GM12878 (cell line): ENCODE results near the gene HSBP1. TPM values are rescaled to one million over a fixed set of nuclear protein-coding genes. Genes with fewer than 3 reads are reported as not detected.

Experiments
- BHLHE40 ChIP-seq, 2 experiments: fragments of 450-650 bp in 1 of 2; IDR thresholded peaks; 2 replicates each; pipeline ENCODE4 v1.6.1; 2011 to 2017; ENCODE audit warnings: low read depth in 2 of 2, borderline replicate concordance in 1 of 2, improper control_type of control experiment in 1 of 2, low read length in 1 of 2, mild to moderate bottlenecking in 1 of 2
- BRCA1 ChIP-seq: IDR thresholded peaks from 2 replicates; pipeline ENCODE4 v1.6.1; 2011; ENCODE audit warnings: low read depth, low read length, improper control_type of control experiment
- CBFB ChIP-seq: IDR thresholded peaks from 2 replicates; pipeline ENCODE4 v1.6.1; 2016; ENCODE audit warnings: antibody characterized with exemption, low read depth
- CHD2 ChIP-seq: IDR thresholded peaks from 2 replicates; pipeline ENCODE4 v1.6.1; 2011; ENCODE audit warnings: low read depth, low read length, improper control_type of control experiment, borderline replicate concordance
- CREB1 ChIP-seq: IDR thresholded peaks from 2 replicates; pipeline ENCODE4 v1.6.1; 2012; ENCODE audit warnings: low read depth, mild to moderate bottlenecking, inconsistent platforms
- HCFC1 ChIP-seq: fragments of 150-350 bp; IDR thresholded peaks from 2 replicates; pipeline ENCODE4 v1.6.1; 2014; ENCODE audit warnings: low read length
- HDGF ChIP-seq: fragments of 450-650 bp; IDR thresholded peaks from 2 replicates; pipeline ENCODE4 v1.6.1; 2016; ENCODE audit warnings: antibody characterized with exemption
- IKZF1 ChIP-seq: fragments of 450-650 bp; conservative IDR thresholded peaks from 2 replicates; pipeline ENCODE4 v1.6.1; 2017; ENCODE audit warnings: antibody characterized with exemption, mild to moderate bottlenecking
- LARP7 ChIP-seq: fragments of 450-650 bp; IDR thresholded peaks from 2 replicates; pipeline ENCODE4 v1.6.1; 2017; ENCODE audit warnings: mild to moderate bottlenecking
- POLR2A ChIP-seq: IDR thresholded peaks from 2 replicates; pipeline ENCODE4 v1.6.1; 2011; ENCODE audit warnings: low read depth, mild to moderate bottlenecking, low read length
- RAD51 ChIP-seq: fragments of 450-650 bp; IDR thresholded peaks from 2 replicates; pipeline ENCODE4 v1.6.1; 2016; ENCODE audit warnings: moderate library complexity, mild to moderate bottlenecking, inconsistent platforms
- RB1 ChIP-seq: fragments of 450-650 bp; formaldehyde crosslinking; IDR thresholded peaks from 2 replicates; pipeline ENCODE4 v1.6.1; 2017; ENCODE audit warnings: mild to moderate bottlenecking, borderline replicate concordance
- RCOR1 ChIP-seq: conservative IDR thresholded peaks from 2 replicates; pipeline ENCODE4 v1.6.1; 2012; ENCODE audit warnings: low read depth, low read length, improper control_type of control experiment
- RUNX3 ChIP-seq: IDR thresholded peaks from 2 replicates; pipeline ENCODE4 v1.6.1; 2012; ENCODE audit warnings: low read length, inconsistent platforms
- SIX5 ChIP-seq: IDR thresholded peaks from 2 replicates; pipeline ENCODE4 v1.6.1; 2011; ENCODE audit warnings: mild to moderate bottlenecking, low read depth, low read length, moderate library complexity; ENCODE audit not compliant: severe bottlenecking
- SMAD5 ChIP-seq: IDR thresholded peaks from 2 replicates; pipeline ENCODE4 v1.6.1; 2016; ENCODE audit warnings: antibody characterized with exemption, low read depth
- SPI1 ChIP-seq: IDR thresholded peaks from 2 replicates; pipeline ENCODE4 v1.6.1; 2011; ENCODE audit warnings: low read depth, mild to moderate bottlenecking, low read length, moderate library complexity, borderline replicate concordance; ENCODE audit not compliant: insufficient read depth
- STAT3 ChIP-seq: IDR thresholded peaks from 2 replicates; pipeline ENCODE4 v1.6.1; 2011; ENCODE audit warnings: low read depth, low read length, improper control_type of control experiment
- TAF1 ChIP-seq: IDR thresholded peaks from 2 replicates; pipeline ENCODE4 v1.6.1; 2011; ENCODE audit warnings: mild to moderate bottlenecking, low read depth, low read length, borderline replicate concordance
- TARDBP ChIP-seq: IDR thresholded peaks from 2 replicates; pipeline ENCODE4 v1.6.1; 2016; ENCODE audit warnings: borderline replicate concordance
- YY1 ChIP-seq: IDR thresholded peaks from 2 replicates; pipeline ENCODE4 v1.6.1; 2011; ENCODE audit warnings: low read depth, mild to moderate bottlenecking, low read length
- polyA plus RNA-seq, 11 experiments: library from polyadenylated mRNA; depleted of rRNA in 4 of 11; unstranded in 6 of 11; stranded (reverse) in 5 of 11; fragments of >200 nt; fragmentation: Nextera tagmentation in 4 of 11; fragmentation: Illumina TruSeq in 1 of 11; extraction: Ambion mirVana in 4 of 11; extraction: Trizol in 1 of 11; gene quantifications; 1 replicate in 1 of 11; 2 replicates in 10 of 11; pipeline versions ENCODE4 v1.2.1 to v1.2.3, GENCODE V29; 2011 to 2016; ENCODE audit warnings: inconsistent platforms in 2 of 11, missing spikeins in 2 of 11, low read depth in 1 of 11
- total RNA-seq, 4 experiments: library from RNA; depleted of rRNA in 3 of 4; stranded (reverse); fragments of >200 nt in 3 of 4; fragmentation: Illumina TruSeq in 1 of 4; extraction: Trizol in 1 of 4; gene quantifications; 2 replicates each; pipeline versions ENCODE4 v1.2.1 to v1.2.3, GENCODE V29; 2013 to 2021
- TF ChIP-seq, protein P1 (sequence below): IDR thresholded peaks from 2 replicates; pipeline ENCODE4 v1.6.1; 2012; ENCODE audit warnings: low read depth, low read length, improper control_type of control experiment
- TF ChIP-seq, protein P2 (sequence below): IDR thresholded peaks from 2 replicates; pipeline ENCODE4 v1.6.1; 2011; ENCODE audit warnings: low read depth, mild to moderate bottlenecking, low read length, moderate library complexity, borderline replicate concordance; ENCODE audit errors: extremely low read depth
- TF ChIP-seq, protein P3 (sequence below): fragments of 450-650 bp; IDR thresholded peaks from 2 replicates; pipeline ENCODE4 v1.6.1; 2017; ENCODE audit warnings: mild to moderate bottlenecking, moderate library complexity
- TF ChIP-seq, protein P4 (sequence below): IDR thresholded peaks from 2 replicates; pipeline ENCODE4 v1.6.1; 2012; ENCODE audit warnings: low read depth, low read length, improper control_type of control experiment

HSBP1 gene
- total and polyA plus RNA-seq, 10 of the 15 experiments (the other 5 are each of a cell fraction or from before 2014, with no cell fraction given), result 26.6 to 263 (median 95.7) TPM

DNA sequence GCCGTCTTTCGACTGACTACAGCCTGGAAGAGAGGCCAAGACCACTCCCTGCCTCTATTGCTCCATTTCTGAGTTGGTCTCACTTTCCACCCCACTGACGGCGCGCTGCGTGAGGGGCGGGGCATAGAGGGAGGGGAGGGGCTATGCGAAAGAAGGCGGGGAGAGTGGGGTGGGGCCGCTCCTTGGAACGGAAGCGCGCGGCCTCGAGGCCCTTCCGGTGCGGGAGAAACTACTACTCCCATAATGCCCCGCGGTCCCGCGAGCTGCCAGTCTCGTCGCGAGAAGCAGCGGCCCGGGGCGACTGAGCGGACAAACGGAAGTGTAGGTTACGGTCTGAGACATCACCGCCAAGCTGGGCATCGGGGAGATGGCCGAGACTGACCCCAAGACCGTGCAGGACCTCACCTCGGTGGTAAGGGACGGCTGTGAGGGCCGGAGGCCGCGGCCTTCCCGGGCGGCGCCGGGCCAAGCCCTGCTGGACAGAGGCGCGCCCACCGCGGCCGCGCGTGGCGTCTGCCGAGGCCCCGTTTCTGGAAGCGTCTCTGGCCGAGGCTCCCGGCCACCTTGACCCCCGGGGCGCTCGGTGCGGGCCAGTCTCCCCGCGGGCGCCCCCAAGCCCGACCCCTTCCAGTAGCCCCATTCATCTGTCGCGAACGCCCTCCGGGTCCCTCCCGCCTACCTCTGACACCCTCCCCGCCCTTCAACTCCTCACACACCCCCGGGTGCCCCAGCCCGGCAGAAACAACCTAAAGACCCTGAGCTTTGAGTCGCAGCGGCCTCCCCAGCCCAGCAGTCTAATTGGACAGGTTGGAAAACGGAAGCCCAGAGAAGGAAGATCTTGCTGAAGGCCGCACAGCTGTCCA is at the start of gene HSBP1 (continued):
- TF ChIP-seq SPI1 (peak; percentile 48; the same call in 1 of the 2 replicates), TARDBP (0 out of 2 replicates have a peak, but pooled peaks have one; percentile 36), SMAD5 (0 out of 2 replicates have a peak, but pooled peaks have one; percentile 46), BHLHE40 (IDR thresholded peaks at IDR 0.05; ENCODE audit: borderline replicate concordance in 1 of 2, low read depth in 2 of 2, low read length in 1 of 2) (peak in 1 of 2 experiments; percentile 44; a peak in 1 of 4 replicates), RCOR1 (peak; percentile 95; the same call in 1 of the 2 replicates), CREB1 (0 out of 2 replicates have a peak, but pooled peaks have one; percentile 31), YY1 (0 out of 2 replicates have a peak, but pooled peaks have one; percentile 37), CBFB (peak; percentile 93), RB1 (0 out of 2 replicates have a peak, but pooled peaks have one; percentile 31), HDGF (no peak), RAD51 (no peak), RUNX3 (no peak; the same call in 1 of the 2 replicates), SIX5 (peak; percentile 81), CHD2 (peak; percentile 99), LARP7 (0 out of 2 replicates have a peak, but pooled peaks have one; percentile 60), STAT3 (no peak), POLR2A (peak; percentile 87), HCFC1 (peak; percentile 91), BRCA1 (peak; percentile 88), TAF1 (peak; percentile 68; the same call in 1 of the 2 replicates), IKZF1 (peak; percentile 77)
- TF ChIP-seq, protein P1, sequence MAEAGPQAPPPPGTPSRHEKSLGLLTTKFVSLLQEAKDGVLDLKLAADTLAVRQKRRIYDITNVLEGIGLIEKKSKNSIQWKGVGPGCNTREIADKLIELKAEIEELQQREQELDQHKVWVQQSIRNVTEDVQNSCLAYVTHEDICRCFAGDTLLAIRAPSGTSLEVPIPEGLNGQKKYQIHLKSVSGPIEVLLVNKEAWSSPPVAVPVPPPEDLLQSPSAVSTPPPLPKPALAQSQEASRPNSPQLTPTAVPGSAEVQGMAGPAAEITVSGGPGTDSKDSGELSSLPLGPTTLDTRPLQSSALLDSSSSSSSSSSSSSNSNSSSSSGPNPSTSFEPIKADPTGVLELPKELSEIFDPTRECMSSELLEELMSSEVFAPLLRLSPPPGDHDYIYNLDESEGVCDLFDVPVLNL, result no peak
- TF ChIP-seq, protein P2, sequence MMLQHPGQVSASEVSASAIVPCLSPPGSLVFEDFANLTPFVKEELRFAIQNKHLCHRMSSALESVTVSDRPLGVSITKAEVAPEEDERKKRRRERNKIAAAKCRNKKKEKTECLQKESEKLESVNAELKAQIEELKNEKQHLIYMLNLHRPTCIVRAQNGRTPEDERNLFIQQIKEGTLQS, result no peak
- TF ChIP-seq, protein P3, sequence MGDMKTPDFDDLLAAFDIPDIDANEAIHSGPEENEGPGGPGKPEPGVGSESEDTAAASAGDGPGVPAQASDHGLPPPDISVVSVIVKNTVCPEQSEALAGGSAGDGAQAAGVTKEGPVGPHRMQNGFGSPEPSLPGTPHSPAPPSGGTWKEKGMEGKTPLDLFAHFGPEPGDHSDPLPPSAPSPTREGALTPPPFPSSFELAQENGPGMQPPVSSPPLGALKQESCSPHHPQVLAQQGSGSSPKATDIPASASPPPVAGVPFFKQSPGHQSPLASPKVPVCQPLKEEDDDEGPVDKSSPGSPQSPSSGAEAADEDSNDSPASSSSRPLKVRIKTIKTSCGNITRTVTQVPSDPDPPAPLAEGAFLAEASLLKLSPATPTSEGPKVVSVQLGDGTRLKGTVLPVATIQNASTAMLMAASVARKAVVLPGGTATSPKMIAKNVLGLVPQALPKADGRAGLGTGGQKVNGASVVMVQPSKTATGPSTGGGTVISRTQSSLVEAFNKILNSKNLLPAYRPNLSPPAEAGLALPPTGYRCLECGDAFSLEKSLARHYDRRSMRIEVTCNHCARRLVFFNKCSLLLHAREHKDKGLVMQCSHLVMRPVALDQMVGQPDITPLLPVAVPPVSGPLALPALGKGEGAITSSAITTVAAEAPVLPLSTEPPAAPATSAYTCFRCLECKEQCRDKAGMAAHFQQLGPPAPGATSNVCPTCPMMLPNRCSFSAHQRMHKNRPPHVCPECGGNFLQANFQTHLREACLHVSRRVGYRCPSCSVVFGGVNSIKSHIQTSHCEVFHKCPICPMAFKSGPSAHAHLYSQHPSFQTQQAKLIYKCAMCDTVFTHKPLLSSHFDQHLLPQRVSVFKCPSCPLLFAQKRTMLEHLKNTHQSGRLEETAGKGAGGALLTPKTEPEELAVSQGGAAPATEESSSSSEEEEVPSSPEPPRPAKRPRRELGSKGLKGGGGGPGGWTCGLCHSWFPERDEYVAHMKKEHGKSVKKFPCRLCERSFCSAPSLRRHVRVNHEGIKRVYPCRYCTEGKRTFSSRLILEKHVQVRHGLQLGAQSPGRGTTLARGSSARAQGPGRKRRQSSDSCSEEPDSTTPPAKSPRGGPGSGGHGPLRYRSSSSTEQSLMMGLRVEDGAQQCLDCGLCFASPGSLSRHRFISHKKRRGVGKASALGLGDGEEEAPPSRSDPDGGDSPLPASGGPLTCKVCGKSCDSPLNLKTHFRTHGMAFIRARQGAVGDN, result no peak
- TF ChIP-seq, protein P4, sequence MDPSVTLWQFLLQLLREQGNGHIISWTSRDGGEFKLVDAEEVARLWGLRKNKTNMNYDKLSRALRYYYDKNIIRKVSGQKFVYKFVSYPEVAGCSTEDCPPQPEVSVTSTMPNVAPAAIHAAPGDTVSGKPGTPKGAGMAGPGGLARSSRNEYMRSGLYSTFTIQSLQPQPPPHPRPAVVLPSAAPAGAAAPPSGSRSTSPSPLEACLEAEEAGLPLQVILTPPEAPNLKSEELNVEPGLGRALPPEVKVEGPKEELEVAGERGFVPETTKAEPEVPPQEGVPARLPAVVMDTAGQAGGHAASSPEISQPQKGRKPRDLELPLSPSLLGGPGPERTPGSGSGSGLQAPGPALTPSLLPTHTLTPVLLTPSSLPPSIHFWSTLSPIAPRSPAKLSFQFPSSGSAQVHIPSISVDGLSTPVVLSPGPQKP, result peak; percentile 74; the same call in 1 of the 2 replicates
